Activated naive CD4-positive, alpha-beta T cell (primary cell): Measurements from ENCODE around the gene AKR1B15.
"Not testable (repeated sequence)": the region's sequence is repeated elsewhere in the genome, so short reads cannot be mapped to it uniquely, and the experiment has no call there.

Source experiments
- DNase-seq, 4 experiments: peaks; one replicate each; lab custom pipeline; 2025; lab: John Stamatoyannopoulos, UW

Gene AKR1B15

GRCh38 chr7:134563398-134563749, 14.5 kb downstream of the AKR1B15 start:
- not testable (repeated sequence) for DNase-seq

GRCh38 chr7:134565643-134566136, 16.8 kb downstream of the AKR1B15 start:
- DNase-seq: no peak

- DNase-seq: no peak
These were observed 18.5 kb downstream of the AKR1B15 start for GRCh38 chr7:134567368-134567767.

- not testable (repeated sequence) for DNase-seq
These were observed 21.1 kb downstream of the AKR1B15 start for GRCh38 chr7:134569962-134570361.

- no peak for DNase-seq
These were observed 22.2 kb downstream of the AKR1B15 start for GRCh38 chr7:134571101-134571500.

- no peak for DNase-seq
These were observed 23.0 kb downstream of the AKR1B15 start for GRCh38 chr7:134571746-134572461.

- DNase-seq: no peak
These were observed 25.4 kb downstream of the AKR1B15 start for GRCh38 chr7:134574322-134574721.

GRCh38 chr7:134584290-134584689, 35.4 kb downstream of the AKR1B15 start:
- no peak for DNase-seq

GRCh38 chr7:134585897-134586296, 37.0 kb downstream of the AKR1B15 start:
- no peak for DNase-seq

- no peak for DNase-seq
These were observed 38.8 kb downstream of the AKR1B15 start for GRCh38 chr7:134587750-134588149.

- DNase-seq: no peak
These were observed 40.6 kb downstream of the AKR1B15 start for GRCh38 chr7:134589491-134589941.

- DNase-seq: no peak
These were observed 44.9 kb downstream of the AKR1B15 start for GRCh38 chr7:134593530-134594392.

GRCh38 chr7:134594877-134595276, 46.0 kb downstream of the AKR1B15 start:
- DNase-seq: no peak

GRCh38 chr7:134599371-134599770, 50.5 kb downstream of the AKR1B15 start:
- no peak for DNase-seq

GRCh38 chr7:134601459-134601858, 52.5 kb downstream of the AKR1B15 start:
- no peak for DNase-seq

GRCh38 chr7:134602881-134603451, 54.1 kb downstream of the AKR1B15 start:
- DNase-seq: no peak

- DNase-seq: peak in 3 of 4 experiments; percentile 7 to 33 (median 31)
These were observed 57.3 kb downstream of the AKR1B15 start for GRCh38 chr7:134605978-134606923.

GRCh38 chr7:134611611-134612151, 62.8 kb downstream of the AKR1B15 start:
- no peak for DNase-seq

- DNase-seq: no peak
These were observed 63.3 kb downstream of the AKR1B15 start for GRCh38 chr7:134612197-134612596.

- no peak for DNase-seq
These were observed 64.9 kb downstream of the AKR1B15 start for GRCh38 chr7:134613623-134614347.
